K562 (cell line): Measurements from ENCODE around the gene FAXC. TPM values are rescaled to one million over a fixed set of nuclear protein-coding genes. Genes with fewer than 3 reads are reported as not detected.

Experiments
- ESRRA ChIP-seq: fragments of 450-650 bp; IDR thresholded peaks from 2 replicates; pipeline ENCODE4 v1.6.1; 2014; ENCODE audit warnings: low read depth, mild to moderate bottlenecking, moderate library complexity, borderline replicate concordance
- ESRRB ChIP-seq: fragments of 250-450 bp; sonication (Bioruptor Pico); IDR thresholded peaks from 2 replicates; pipeline ENCODE4 v1.5.0; 2020; ENCODE audit warnings: mild to moderate bottlenecking, moderate library complexity, borderline replicate concordance
- KDM2B ChIP-seq: fragments of 250-450 bp; sonication (Bioruptor Pico); IDR thresholded peaks from 2 replicates; pipeline ENCODE4 v1.8.0; 2021; ENCODE audit warnings: mild to moderate bottlenecking, moderate library complexity
- KDM4B ChIP-seq, 2 experiments: fragments of 450-650 bp in 1 of 2; sonication (generic) in 1 of 2; IDR thresholded peaks; 2 replicates each; pipeline ENCODE4 v1.6.1; 2016 to 2017; ENCODE audit warnings: borderline replicate concordance in 2 of 2, antibody characterized with exemption in 1 of 2, low read depth in 1 of 2, mild to moderate bottlenecking in 1 of 2
- NCOA1 ChIP-seq: fragments of 450-650 bp; IDR thresholded peaks from 2 replicates; pipeline ENCODE4 v1.6.1; 2016; ENCODE audit warnings: low read depth
- SFPQ ChIP-seq: fragments of 200-400 bp; formaldehyde crosslinking; IDR thresholded peaks from 2 replicates; pipeline ENCODE4 v1.6.1; 2017; ENCODE audit warnings: mild to moderate bottlenecking, low read depth, low read length, moderate library complexity
- THRB ChIP-seq: fragments of 450-650 bp; formaldehyde crosslinking; conservative IDR thresholded peaks from 2 replicates; pipeline ENCODE4 v1.4.0; 2022; ENCODE audit warnings: mild to moderate bottlenecking, missing genetic modification characterization
- USF2 ChIP-seq: sonication (generic); formaldehyde crosslinking; IDR thresholded peaks from 2 replicates; pipeline ENCODE4 v1.5.0; 2020; ENCODE audit warnings: missing genetic modification reagents
- ZNF124 ChIP-seq: sonication (generic); formaldehyde crosslinking; IDR thresholded peaks from 2 replicates; pipeline ENCODE4 v1.8.1; 2022; ENCODE audit warnings: missing genetic modification reagents
- ZNF197 ChIP-seq: fragments of 200-800 bp; sonication (Bioruptor generic); IDR thresholded peaks from 2 replicates; pipeline ENCODE4 v1.6.1; 2016; ENCODE audit warnings: low read depth, missing genetic modification characterization, missing compliant biosample characterization
- ZNF445 ChIP-seq: fragments of 250-450 bp; sonication (Bioruptor Pico); IDR thresholded peaks from 2 replicates; pipeline ENCODE4 v1.4.0; 2020; ENCODE audit warnings: low read depth, mild to moderate bottlenecking, moderate library complexity
- polyA plus RNA-seq, 8 experiments: library from polyadenylated mRNA; depleted of rRNA in 4 of 8; stranded (reverse) in 5 of 8; unstranded in 3 of 8; fragments of >200 nt; fragmentation: Nextera tagmentation in 2 of 8; fragmentation: Illumina TruSeq in 1 of 8; extraction: Ambion mirVana in 2 of 8; extraction: Trizol in 1 of 8; gene quantifications; 2 replicates each; pipeline versions ENCODE4 v1.2.1 to v1.2.3, GENCODE V29; 2011 to 2014; ENCODE audit warnings: inconsistent platforms in 1 of 8, missing spikeins in 1 of 8
- total RNA-seq, 7 experiments: library from RNA; depleted of rRNA in 6 of 7; stranded (reverse); fragments of >200 nt in 6 of 7; fragmentation: Illumina TruSeq in 2 of 7; extraction: Trizol in 2 of 7; gene quantifications; 2 replicates each; pipeline versions ENCODE4 v1.2.1 to v1.2.3, GENCODE V29; 2011 to 2021; ENCODE audit warnings: low replicate concordance in 1 of 7
- TF ChIP-seq, protein P1 (sequence below): fragments of 250-450 bp; sonication (Bioruptor Pico); IDR thresholded peaks from 2 replicates; pipeline ENCODE4 v1.4.0; 2020
- TF ChIP-seq, protein P2 (sequence below), 2 experiments: IDR thresholded peaks in 1 of 2; conservative IDR thresholded peaks in 1 of 2; 2 replicates each; pipeline ENCODE4 v1.6.1; 2016; ENCODE audit warnings: low read depth in 2 of 2, mild to moderate bottlenecking in 1 of 2, missing compliant biosample characterization in 1 of 2, missing genetic modification characterization in 1 of 2, moderate library complexity in 1 of 2
- TF ChIP-seq, protein P3 (sequence below): fragments of 450-650 bp; formaldehyde crosslinking; IDR thresholded peaks from 2 replicates; pipeline ENCODE4 v1.4.0; 2020; ENCODE audit warnings: mild to moderate bottlenecking, mixed read lengths
- TF ChIP-seq, protein P4 (sequence below): fragments of 250-450 bp; sonication (Bioruptor Pico); IDR thresholded peaks from 2 replicates; pipeline ENCODE4 v1.5.0; 2021

FAXC gene
- total and polyA plus RNA-seq, 9 of the 15 experiments (the other 6 are each of a cell fraction or from before 2014, with no cell fraction given): 0.06 to 0.40 (median 0.13) TPM; not detected in 5

DNA sequence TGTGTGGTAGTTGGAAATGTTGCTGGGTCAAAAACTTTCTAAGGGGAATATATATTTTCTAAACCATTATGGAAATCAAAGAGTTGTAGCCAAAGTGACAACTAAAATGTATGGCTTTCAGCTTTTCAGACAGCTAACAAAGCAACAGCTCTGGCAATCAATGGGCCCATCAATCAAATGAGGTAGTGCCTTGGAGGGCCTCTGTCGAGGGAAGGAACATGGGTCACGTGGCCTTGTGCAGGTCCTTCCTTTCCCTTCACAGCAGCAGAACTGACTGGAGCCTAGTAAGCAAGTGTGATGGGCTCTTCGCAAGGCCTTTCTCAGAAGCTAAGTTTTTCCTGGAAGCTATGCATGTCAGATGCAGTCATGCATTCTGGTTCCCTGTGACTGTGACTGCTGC lies 17.9 kb downstream of the FAXC start (continued):
- no peak for TF ChIP-seq NCOA1
- TF ChIP-seq THRB (CRISPR knock-in tag): no peak
- no peak for TF ChIP-seq ZNF197 (CRISPR knock-in tag)
- TF ChIP-seq USF2 (CRISPR knock-in tag): peak; percentile 62
- no peak for TF ChIP-seq KDM4B (IDR thresholded peaks at IDR 0.05; ENCODE audit: borderline replicate concordance in 2 of 2, low read depth in 1 of 2)
- TF ChIP-seq, protein P1, sequence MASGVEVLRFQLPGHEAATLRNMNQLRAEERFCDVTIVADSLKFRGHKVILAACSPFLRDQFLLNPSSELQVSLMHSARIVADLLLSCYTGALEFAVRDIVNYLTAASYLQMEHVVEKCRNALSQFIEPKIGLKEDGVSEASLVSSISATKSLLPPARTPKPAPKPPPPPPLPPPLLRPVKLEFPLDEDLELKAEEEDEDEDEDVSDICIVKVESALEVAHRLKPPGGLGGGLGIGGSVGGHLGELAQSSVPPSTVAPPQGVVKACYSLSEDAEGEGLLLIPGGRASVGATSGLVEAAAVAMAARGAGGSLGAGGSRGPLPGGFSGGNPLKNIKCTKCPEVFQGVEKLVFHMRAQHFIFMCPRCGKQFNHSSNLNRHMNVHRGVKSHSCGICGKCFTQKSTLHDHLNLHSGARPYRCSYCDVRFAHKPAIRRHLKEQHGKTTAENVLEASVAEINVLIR (CRISPR knock-in tag): no peak
- TF ChIP-seq, protein P2, sequence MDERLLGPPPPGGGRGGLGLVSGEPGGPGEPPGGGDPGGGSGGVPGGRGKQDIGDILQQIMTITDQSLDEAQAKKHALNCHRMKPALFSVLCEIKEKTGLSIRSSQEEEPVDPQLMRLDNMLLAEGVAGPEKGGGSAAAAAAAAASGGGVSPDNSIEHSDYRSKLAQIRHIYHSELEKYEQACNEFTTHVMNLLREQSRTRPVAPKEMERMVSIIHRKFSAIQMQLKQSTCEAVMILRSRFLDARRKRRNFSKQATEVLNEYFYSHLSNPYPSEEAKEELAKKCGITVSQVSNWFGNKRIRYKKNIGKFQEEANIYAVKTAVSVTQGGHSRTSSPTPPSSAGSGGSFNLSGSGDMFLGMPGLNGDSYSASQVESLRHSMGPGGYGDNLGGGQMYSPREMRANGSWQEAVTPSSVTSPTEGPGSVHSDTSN (CRISPR knock-in tag; IDR thresholded peaks at IDR 0.05; ENCODE audit: low read depth): no peak
- TF ChIP-seq, protein P2 (tag; conservative IDR thresholded peaks at IDR 0.05; ENCODE audit: low read depth): peak; percentile 78
- no peak for TF ChIP-seq SFPQ
- TF ChIP-seq, protein P3, sequence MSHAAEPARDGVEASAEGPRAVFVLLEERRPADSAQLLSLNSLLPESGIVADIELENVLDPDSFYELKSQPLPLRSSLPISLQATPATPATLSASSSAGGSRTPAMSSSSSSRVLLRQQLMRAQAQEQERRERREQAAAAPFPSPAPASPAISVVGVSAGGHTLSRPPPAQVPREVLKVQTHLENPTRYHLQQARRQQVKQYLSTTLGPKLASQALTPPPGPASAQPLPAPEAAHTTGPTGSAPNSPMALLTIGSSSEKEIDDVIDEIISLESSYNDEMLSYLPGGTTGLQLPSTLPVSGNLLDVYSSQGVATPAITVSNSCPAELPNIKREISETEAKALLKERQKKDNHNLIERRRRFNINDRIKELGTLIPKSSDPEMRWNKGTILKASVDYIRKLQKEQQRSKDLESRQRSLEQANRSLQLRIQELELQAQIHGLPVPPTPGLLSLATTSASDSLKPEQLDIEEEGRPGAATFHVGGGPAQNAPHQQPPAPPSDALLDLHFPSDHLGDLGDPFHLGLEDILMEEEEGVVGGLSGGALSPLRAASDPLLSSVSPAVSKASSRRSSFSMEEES: peak; percentile 21; the same call in 1 of the 2 replicates
- TF ChIP-seq, protein P4, sequence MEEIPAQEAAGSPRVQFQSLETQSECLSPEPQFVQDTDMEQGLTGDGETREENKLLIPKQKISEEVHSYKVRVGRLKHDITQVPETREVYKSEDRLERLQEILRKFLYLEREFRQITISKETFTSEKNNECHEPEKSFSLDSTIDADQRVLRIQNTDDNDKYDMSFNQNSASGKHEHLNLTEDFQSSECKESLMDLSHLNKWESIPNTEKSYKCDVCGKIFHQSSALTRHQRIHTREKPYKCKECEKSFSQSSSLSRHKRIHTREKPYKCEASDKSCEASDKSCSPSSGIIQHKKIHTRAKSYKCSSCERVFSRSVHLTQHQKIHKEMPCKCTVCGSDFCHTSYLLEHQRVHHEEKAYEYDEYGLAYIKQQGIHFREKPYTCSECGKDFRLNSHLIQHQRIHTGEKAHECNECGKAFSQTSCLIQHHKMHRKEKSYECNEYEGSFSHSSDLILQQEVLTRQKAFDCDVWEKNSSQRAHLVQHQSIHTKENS (CRISPR knock-in tag): no peak
- TF ChIP-seq ESRRB: no peak
- no peak for TF ChIP-seq ESRRA
- no peak for TF ChIP-seq ZNF124 (CRISPR knock-in tag)
- no peak for TF ChIP-seq KDM2B (CRISPR knock-in tag)
- no peak for TF ChIP-seq ZNF445 (CRISPR knock-in tag)
